ENCODE measurements around the gene PLEKHM3.

Gene PLEKHM3

DNA sequence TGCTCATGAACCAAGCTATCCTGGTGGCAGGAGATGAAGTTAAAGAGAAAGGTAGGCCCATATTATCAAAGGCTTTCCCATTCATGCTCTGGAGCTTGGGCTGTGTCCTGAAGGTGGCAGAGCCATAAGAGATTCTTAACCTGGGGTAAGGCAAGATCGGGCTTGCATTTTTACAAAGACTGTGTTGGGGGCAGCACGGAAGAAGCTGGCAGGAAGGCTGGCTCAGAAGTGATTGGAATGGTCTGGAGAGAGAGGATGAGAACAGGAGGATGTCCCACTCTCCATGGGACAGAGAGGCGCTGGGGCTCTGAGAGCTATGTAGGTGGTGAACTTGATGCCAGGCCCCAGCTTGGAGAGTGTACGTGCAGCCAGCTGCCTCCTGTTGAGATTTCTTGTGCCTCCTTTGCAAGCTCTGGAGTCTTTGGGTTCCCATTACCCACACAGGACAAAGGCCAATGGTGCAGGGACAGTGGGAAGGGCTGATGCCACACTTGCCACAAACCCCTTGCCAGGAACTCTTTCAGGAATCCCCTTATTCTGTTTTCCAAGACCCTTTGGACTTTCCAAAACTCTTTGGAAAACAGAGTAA is 215.0 kb downstream of the PLEKHM3 start:
- Histone ChIP-seq H3K27me3 (ENCODE audit: control insufficient read depth in 1 of 2, insufficient read depth in 2 of 2, low read length in 2 of 2) (no peaks in the 10 kb centered on the region), H3K9ac (ENCODE audit: low read length in 2 of 2) (no peak overlapping the region), H3K4me1 (ENCODE audit: control insufficient read depth, insufficient read depth, low read length) (peaks cover 2% of the 10 kb centered on the region), H3K36me3 (ENCODE audit: control insufficient read depth in 2 of 2, insufficient read depth in 2 of 2, low read length in 2 of 2) (no peaks in the 10 kb centered on the region), H3K4me3 (ENCODE audit: low read length in 2 of 2) (no peak overlapping the region), H3K27ac (ENCODE audit: low read length) (no peak overlapping the region), H3K9me3 (ENCODE audit: control insufficient read depth in 2 of 2, low read length in 2 of 2) (no peaks in the 10 kb centered on the region)

DNA sequence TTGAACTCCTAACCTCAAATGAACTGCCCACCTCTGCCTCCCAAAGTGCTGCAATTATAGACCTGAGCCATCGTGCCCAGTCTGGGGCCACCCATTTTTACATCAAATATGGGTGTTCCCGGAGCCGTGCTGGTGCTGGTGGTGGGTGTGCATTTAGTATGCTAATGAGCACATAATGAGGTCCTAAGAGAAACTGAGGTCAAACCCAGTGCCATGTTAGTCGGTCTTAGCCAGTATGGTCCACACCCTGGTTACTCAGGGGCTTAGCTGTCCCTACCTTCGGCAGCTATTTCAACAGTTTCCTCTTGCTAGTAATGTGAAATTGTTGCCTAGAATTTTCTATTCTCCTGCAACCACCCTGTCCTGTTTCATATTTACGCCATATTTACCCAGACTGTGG is 217.2 kb downstream of the PLEKHM3 start:
- Histone ChIP-seq H3K27me3 (ENCODE audit: control insufficient read depth in 1 of 2, insufficient read depth in 2 of 2, low read length in 2 of 2) (no peaks in the 10 kb centered on the region), H3K4me3 (ENCODE audit: low read length in 2 of 2) (no peak overlapping the region), H3K27ac (ENCODE audit: low read length) (no peak overlapping the region), H3K9ac (ENCODE audit: low read length in 2 of 2) (no peak overlapping the region), H3K36me3 (ENCODE audit: control insufficient read depth in 2 of 2, insufficient read depth in 2 of 2, low read length in 2 of 2) (no peaks in the 10 kb centered on the region), H3K9me3 (ENCODE audit: control insufficient read depth in 2 of 2, low read length in 2 of 2) (no peaks in the 10 kb centered on the region), H3K4me1 (ENCODE audit: control insufficient read depth, insufficient read depth, low read length) (peaks cover 2% of the 10 kb centered on the region)

DNA sequence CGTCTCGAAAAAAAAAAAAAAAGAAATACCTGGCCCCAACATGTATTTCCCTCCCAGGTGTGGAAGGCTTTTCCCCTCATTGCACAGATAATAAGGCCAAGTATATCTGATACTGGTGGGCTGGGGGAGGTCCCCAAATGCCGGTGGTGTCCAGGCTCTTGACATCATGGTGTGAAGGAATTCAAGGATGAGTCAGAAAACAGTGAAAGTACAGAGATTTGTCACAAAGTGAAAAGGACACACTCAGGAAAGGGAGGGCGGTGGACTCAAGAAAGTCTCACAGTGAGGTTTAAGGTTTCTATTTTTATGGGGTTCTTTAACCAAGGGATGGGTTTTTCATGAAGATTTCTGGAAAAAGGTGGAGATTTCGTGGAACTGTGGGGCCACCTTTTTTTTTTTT is 217.8 kb downstream of the PLEKHM3 start:
- H3K4me3 ChIP-seq (ENCODE audit: low read length in 2 of 2) = no peak overlapping the region

DNA sequence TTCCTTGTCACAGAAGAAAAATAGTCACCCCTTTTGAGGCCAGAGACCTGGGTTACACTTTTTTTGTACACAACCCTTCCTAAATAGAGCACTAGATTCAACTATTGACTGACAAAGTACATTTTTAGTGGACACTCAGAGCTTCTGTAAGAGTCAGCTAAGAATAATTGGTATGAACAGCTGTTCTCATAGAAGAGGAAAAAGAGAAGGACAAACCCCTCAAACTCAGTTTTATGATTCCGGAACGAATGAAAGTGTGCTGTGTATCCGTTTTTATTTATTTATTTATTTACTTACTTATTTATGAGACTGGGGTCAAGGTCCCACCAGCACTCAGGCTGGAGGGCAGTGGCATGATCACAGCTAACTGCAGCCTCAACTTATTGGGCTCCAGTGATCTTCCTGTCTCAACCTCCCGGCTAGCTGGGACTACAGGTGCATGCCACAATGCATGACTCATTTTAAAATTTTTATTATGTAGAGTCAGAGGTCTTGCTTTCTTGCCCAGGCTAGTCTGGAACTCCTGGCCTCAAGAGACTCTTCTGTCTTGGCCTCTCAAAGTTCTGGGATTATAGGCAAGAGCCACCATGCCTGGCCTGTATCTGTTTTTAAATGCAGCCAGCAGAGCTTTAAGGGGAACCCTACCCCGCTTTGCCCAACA is 219.6 kb downstream of the PLEKHM3 start:
- Histone ChIP-seq H3K4me3 (ENCODE audit: low read length in 2 of 2) (no peak overlapping the region), H3K4me1 (ENCODE audit: control insufficient read depth, insufficient read depth, low read length) (peaks cover 2% of the 10 kb centered on the region), H3K9ac (ENCODE audit: low read length in 2 of 2) (no peak overlapping the region), H3K36me3 (ENCODE audit: control insufficient read depth in 2 of 2, insufficient read depth in 2 of 2, low read length in 2 of 2) (no peaks in the 10 kb centered on the region), H3K27me3 (ENCODE audit: control insufficient read depth in 1 of 2, insufficient read depth in 2 of 2, low read length in 2 of 2) (no peaks in the 10 kb centered on the region), H3K27ac (ENCODE audit: low read length) (no peak overlapping the region), H3K9me3 (ENCODE audit: control insufficient read depth in 2 of 2, low read length in 2 of 2) (no peaks in the 10 kb centered on the region)

More for the DNA sequence above, 217.8 kb downstream of the PLEKHM3 start:
- Histone ChIP-seq H3K36me3 (ENCODE audit: control insufficient read depth in 2 of 2, insufficient read depth in 2 of 2, low read length in 2 of 2) (no peaks in the 10 kb centered on the region), H3K9ac (ENCODE audit: low read length in 2 of 2) (no peak overlapping the region), H3K4me1 (ENCODE audit: control insufficient read depth, insufficient read depth, low read length) (peaks cover 2% of the 10 kb centered on the region), H3K27me3 (ENCODE audit: control insufficient read depth in 1 of 2, insufficient read depth in 2 of 2, low read length in 2 of 2) (no peaks in the 10 kb centered on the region), H3K27ac (ENCODE audit: low read length) (no peak overlapping the region), H3K9me3 (ENCODE audit: control insufficient read depth in 2 of 2, low read length in 2 of 2) (no peaks in the 10 kb centered on the region)

DNA sequence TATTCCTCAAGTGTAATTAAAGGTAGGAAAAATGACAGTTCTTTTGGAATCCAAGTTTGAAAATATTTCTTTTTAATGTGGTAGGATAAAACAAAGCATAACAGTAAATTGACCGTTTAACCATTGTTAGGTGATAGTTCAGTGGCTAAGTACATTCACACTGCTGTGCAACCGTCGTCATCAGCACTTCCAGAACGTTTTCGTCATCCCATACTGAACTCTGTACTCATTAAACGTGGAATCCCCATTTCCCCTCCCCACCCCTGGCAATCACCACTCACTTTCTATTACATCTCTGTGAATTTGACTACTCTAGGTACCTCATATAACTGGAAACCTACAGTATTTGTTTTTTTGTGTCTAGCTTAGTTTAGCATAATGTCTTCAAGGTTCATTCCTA is 222.7 kb downstream of the PLEKHM3 start:
- no peak overlapping the region for H3K27ac ChIP-seq (ENCODE audit: low read length)
- H3K9me3 ChIP-seq (ENCODE audit: control insufficient read depth in 2 of 2, low read length in 2 of 2) = no peaks in the 10 kb centered on the region
- H3K36me3 ChIP-seq (ENCODE audit: control insufficient read depth in 2 of 2, insufficient read depth in 2 of 2, low read length in 2 of 2) = no peaks in the 10 kb centered on the region
- no peaks in the 10 kb centered on the region for H3K4me1 ChIP-seq (ENCODE audit: control insufficient read depth, insufficient read depth, low read length)
- no peak overlapping the region for H3K4me3 ChIP-seq (ENCODE audit: low read length in 2 of 2)
- no peak overlapping the region for H3K9ac ChIP-seq (ENCODE audit: low read length in 2 of 2)
- H3K27me3 ChIP-seq (ENCODE audit: control insufficient read depth in 1 of 2, insufficient read depth in 2 of 2, low read length in 2 of 2) = no peaks in the 10 kb centered on the region

DNA sequence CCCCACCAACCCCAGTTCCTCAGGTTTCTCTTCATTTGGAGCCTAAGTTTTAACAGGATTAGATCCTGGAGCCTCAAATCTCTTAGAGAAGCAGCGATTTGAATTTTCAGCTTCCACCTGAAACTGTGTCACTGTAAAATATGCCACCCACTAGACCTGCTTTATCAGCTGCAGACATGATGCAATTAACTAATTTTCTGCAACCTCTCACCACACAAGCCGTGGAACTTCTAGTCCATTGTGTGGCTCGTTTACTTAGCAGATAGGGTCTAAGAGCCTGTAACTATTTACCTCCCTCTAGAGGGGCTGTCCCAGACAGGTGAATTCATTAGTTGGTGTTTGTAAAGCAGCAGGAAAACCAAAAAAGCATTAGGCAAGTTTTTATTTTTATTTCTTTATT is 224.1 kb downstream of the PLEKHM3 start:
- Histone ChIP-seq H3K36me3 (ENCODE audit: control insufficient read depth in 2 of 2, insufficient read depth in 2 of 2, low read length in 2 of 2) (no peaks in the 10 kb centered on the region), H3K4me3 (ENCODE audit: low read length in 2 of 2) (no peak overlapping the region), H3K27me3 (ENCODE audit: control insufficient read depth in 1 of 2, insufficient read depth in 2 of 2, low read length in 2 of 2) (no peaks in the 10 kb centered on the region), H3K9me3 (ENCODE audit: control insufficient read depth in 2 of 2, low read length in 2 of 2) (no peaks in the 10 kb centered on the region), H3K4me1 (ENCODE audit: control insufficient read depth, insufficient read depth, low read length) (peaks cover 11% of the 10 kb centered on the region), H3K9ac (ENCODE audit: low read length in 2 of 2) (no peak overlapping the region), H3K27ac (ENCODE audit: low read length) (no peak overlapping the region)

DNA sequence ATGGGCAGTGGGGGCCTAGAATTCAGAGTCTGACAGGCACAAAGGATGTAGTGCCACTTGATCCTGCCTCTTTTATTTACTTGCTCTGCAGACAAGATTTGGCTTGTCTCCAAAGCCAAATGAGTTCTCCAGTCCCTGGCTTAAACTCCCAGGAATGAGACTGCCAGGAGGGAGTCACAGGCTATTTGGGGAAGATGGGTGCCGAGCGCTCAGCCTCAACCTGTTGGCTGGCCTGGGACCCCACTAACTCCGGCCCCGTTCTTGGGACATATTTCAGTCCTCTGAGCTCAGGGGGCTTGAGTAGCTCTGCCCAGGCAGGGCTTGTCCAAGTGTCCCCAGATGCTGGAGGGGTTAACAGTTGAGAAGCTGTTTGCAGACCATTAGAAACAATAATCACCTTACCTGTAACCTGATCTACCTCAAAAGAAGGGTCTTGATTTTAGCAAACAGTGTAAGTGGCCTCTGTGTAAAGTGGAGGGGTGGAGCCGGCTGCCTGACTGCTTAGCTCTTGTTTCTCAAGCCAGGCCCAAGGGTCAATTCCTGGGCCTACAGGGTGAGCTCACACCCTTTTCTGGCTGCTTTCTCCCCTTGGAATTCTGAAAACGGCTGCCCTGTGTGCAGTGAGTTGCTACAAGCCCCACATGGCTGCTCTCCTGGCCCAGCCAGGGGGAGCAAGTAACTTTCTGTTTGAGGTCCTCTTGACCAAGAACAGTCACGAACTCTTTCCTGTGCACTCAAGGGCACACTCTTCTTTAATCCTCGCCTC is 228.6 kb downstream of the PLEKHM3 start:
- peak overlapping the region; percentile 18 for H3K27ac ChIP-seq (ENCODE audit: low read length)

DNA sequence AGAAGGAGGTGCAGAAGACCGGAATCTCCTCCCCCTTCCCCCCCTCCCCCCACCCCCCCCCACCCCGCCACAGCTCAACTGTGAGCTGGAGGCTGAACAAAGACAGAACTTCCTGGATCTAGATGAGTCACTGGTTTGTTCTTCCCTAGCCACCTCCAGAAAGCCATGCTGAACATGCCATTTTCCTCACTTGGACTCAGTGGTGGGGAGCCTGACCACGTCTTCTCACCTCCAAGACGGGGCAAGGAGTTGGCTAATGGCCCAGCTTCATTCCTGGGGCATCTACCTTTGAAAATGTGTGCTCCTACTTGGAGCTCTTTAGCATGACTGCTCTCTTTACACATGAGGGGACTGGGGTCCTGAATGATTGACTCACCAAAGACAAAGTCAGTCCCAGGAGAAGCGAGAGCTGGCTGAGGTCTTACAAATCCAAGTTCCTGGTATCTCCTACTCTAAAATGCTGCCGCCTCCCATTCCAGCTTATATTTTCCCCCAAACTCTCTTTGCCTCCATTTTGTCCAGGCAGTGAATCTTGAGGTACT is 233.0 kb downstream of the PLEKHM3 start:
- no peaks in the 10 kb centered on the region for H3K36me3 ChIP-seq (ENCODE audit: control insufficient read depth in 2 of 2, insufficient read depth in 2 of 2, low read length in 2 of 2)
- no peak overlapping the region for H3K9ac ChIP-seq (ENCODE audit: low read length in 2 of 2)
- peaks cover 14% of the 10 kb centered on the region for H3K4me1 ChIP-seq (ENCODE audit: control insufficient read depth, insufficient read depth, low read length)
- H3K27me3 ChIP-seq (ENCODE audit: control insufficient read depth in 1 of 2, insufficient read depth in 2 of 2, low read length in 2 of 2) = no peaks in the 10 kb centered on the region
- no peaks in the 10 kb centered on the region for H3K9me3 ChIP-seq (ENCODE audit: control insufficient read depth in 2 of 2, low read length in 2 of 2)
- H3K4me3 ChIP-seq (ENCODE audit: low read length in 2 of 2) = no peak overlapping the region
- no peak overlapping the region for H3K27ac ChIP-seq (ENCODE audit: low read length)

More for the DNA sequence above, 228.6 kb downstream of the PLEKHM3 start:
- Histone ChIP-seq H3K9ac (ENCODE audit: low read length in 2 of 2) (no peak overlapping the region), H3K4me3 (ENCODE audit: low read length in 2 of 2) (peak overlapping the region; percentile 11 to 29), H3K4me1 (ENCODE audit: control insufficient read depth, insufficient read depth, low read length) (peaks cover 15% of the 10 kb centered on the region), H3K27me3 (ENCODE audit: control insufficient read depth in 1 of 2, insufficient read depth in 2 of 2, low read length in 2 of 2) (no peaks in the 10 kb centered on the region), H3K36me3 (ENCODE audit: control insufficient read depth in 2 of 2, insufficient read depth in 2 of 2, low read length in 2 of 2) (no peaks in the 10 kb centered on the region), H3K9me3 (ENCODE audit: control insufficient read depth in 2 of 2, low read length in 2 of 2) (no peaks in the 10 kb centered on the region)

DNA sequence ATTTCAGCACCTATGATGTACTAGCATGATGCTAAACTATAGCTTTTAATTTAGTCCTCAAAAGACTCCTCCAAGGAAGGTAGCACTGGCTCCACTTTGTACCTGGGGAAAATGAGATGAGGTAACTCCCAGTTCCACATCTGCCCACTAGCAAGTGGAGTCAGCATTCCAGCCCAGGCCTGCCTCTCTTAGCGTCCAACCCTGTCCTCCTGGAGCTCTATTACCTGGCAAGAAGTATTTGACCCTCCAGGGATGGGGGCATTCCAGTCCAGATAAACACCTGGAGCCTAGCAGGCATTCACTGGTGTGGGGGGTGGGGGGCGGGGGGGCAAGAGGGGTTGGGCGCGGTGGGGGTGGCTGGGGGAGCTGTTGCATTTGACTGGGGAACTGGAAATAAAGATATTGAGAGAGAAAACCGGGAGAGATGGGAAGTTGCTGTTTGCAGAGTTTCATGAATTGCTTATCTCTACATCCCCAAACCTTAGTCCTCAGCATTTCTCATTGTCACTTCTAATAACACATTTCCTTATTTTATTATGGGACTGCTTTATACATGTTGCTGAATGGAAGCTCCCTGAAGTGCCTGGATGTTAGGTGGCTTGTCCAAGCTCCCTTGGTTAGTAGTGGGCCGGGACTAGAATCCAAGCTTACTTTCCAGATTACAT is 233.6 kb downstream of the PLEKHM3 start:
- Histone ChIP-seq H3K36me3 (ENCODE audit: control insufficient read depth in 2 of 2, insufficient read depth in 2 of 2, low read length in 2 of 2) (no peaks in the 10 kb centered on the region), H3K9me3 (ENCODE audit: control insufficient read depth in 2 of 2, low read length in 2 of 2) (no peaks in the 10 kb centered on the region)

DNA sequence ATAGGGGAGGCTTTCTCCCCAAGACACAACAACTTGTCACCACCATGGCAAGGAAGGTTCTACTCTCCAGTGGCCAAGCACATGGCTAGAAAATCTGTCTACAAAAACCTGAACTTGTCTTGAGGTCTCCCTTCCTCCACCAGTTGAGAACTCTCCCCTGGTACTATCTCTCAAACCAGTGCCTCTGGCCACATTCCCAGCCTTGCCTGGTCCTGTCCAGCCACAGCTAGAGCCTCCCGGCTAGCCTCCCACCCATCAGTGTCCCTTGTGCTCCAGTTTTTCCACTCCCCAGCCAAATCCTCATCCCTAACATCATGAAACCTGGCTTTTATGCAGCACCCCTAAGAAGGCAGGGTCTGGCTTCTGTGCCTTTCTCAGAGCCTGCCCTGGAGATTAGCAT is 234.4 kb downstream of the PLEKHM3 start:
- Histone ChIP-seq H3K27me3 (ENCODE audit: control insufficient read depth in 1 of 2, insufficient read depth in 2 of 2, low read length in 2 of 2) (no peaks in the 10 kb centered on the region), H3K9ac (ENCODE audit: low read length in 2 of 2) (no peak overlapping the region), H3K4me1 (ENCODE audit: control insufficient read depth, insufficient read depth, low read length) (peaks cover 4% of the 10 kb centered on the region), H3K27ac (ENCODE audit: low read length) (no peak overlapping the region), H3K36me3 (ENCODE audit: control insufficient read depth in 2 of 2, insufficient read depth in 2 of 2, low read length in 2 of 2) (no peaks in the 10 kb centered on the region), H3K4me3 (ENCODE audit: low read length in 2 of 2) (no peak overlapping the region), H3K9me3 (ENCODE audit: control insufficient read depth in 2 of 2, low read length in 2 of 2) (no peaks in the 10 kb centered on the region)

More for the DNA sequence above, 233.6 kb downstream of the PLEKHM3 start:
- Histone ChIP-seq H3K27me3 (ENCODE audit: control insufficient read depth in 1 of 2, insufficient read depth in 2 of 2, low read length in 2 of 2) (no peaks in the 10 kb centered on the region), H3K4me1 (ENCODE audit: control insufficient read depth, insufficient read depth, low read length) (peaks cover 8% of the 10 kb centered on the region), H3K27ac (ENCODE audit: low read length) (no peak overlapping the region), H3K4me3 (ENCODE audit: low read length in 2 of 2) (no peak overlapping the region), H3K9ac (ENCODE audit: low read length in 2 of 2) (no peak overlapping the region)
